A549 treated with dexamethasone at 1 μM for 4 hours (cell line): ENCODE results near the gene IL31RA. TPM values are rescaled to one million over a fixed set of nuclear protein-coding genes. Genes with fewer than 3 reads are reported as not detected.

Experiments
- total RNA-seq: library from RNA; stranded (reverse); fragments of 200-300 nt; extraction: Qiagen RNA extraction; gene quantifications from 5 replicates; pipeline ENCODE4 v1.2.3, GENCODE V29; 2022

The IL31RA gene
- total RNA-seq: 0.86 to 1.6 TPM (median 1.4 TPM) in 5 replicates

DNA sequence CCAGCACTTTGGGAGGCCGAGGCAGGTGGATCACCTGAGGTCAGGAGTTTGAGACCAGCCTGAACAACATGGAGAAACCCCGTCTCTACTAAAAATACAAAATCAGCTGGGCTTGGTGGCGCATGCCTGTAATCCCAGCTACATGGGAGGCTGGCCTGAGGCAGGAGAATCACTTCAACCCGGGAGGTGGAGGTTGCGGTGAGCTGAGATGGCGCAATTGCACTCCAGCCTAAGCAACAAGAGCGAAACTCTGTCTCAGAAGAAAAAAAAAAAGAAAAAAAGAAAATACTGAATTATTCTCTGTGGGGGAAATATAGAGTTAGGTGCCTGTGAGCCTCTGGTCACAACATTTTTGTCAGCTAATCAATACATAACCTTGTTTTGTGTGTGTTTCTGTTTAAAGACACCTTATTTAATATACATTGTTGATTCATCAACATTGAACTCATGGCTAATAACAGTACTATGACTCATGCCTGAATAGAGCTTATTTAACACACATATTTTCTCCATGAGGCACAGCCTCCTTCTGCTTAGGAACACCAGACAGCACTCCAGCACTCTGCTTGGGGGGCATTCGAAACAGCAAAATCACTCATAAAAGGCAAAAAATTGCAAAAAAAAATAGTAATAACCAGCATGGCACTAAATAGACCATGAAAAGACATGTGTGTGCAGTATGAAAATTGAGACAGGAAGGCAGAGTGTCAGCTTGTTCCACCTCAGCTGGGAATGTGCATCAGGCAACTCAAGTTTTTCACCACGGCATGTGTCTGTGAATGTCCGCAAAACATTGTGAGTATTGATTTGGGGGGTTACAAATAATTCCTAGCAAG lies at the start of gene IL31RA:
Gene IL31RA, plus strand, starts transcription at position 519 of the 836 bp plus-strand sequence. Its CDS starts 214 bp downstream, at position 733.

Other genes with a start within 250 kb of the IL31RA start
- gene SLC38A9, start 139.0 kb upstream of the IL31RA start, total RNA-seq: 19.9 to 26.2 TPM (median 25.3 TPM) in 5 replicates
- 0.05 to 0.08 TPM in 2 of 5 replicates, not detected in the others for gene DDX4, start 113.3 kb upstream of the IL31RA start, total RNA-seq
- gene IL6ST, start 143.6 kb downstream of the IL31RA start, total RNA-seq: 59.8 to 125 TPM (median 113 TPM) in 5 replicates